DMS153 treated with DMSO at 0.1 percent for 48 hours (cell line): ENCODE results near the gene ATP2B2.
"Not testable (repeated sequence)": the region's sequence is repeated elsewhere in the genome, so short reads cannot be mapped to it uniquely, and the experiment has no call there.

Experiments
- DNase-seq: peaks from one replicate; lab custom pipeline; 2025; ENCODE audit not compliant: unreplicated experiment; lab: John Stamatoyannopoulos, UW

Gene ATP2B2

GRCh38 chr3:10306156-10306555 lies 199.2 kb downstream of the ATP2B2 start:
- DNase-seq: no peak

DNA sequence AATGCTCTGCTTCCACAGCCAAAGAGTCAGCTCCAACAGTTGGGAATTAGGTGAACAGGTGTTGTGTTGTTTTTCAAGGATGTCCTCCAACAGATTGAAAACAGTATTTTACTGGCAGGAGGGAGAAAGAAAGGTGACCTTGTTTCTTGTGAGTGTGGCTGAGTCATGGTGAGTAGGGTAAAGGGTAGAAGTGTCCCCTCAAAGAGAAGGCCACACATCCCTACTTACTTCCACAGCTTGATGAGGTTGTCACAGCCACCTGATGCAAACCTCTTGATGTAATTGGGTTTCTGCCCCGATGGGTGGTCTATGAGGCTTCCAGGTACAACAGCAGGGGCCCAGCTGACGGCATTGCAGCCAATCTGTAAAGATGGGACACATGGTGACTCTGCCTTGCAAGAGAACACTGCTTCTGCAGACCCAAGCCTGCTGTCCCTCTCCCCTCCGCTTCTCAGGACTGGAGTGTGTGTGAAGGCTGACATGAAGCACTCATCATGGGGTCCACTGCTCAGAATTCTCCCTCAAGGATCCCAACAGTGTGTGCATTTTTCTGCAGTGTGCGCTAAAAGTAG lies 200.0 kb downstream of the ATP2B2 start:
- no peak for DNase-seq

DNA sequence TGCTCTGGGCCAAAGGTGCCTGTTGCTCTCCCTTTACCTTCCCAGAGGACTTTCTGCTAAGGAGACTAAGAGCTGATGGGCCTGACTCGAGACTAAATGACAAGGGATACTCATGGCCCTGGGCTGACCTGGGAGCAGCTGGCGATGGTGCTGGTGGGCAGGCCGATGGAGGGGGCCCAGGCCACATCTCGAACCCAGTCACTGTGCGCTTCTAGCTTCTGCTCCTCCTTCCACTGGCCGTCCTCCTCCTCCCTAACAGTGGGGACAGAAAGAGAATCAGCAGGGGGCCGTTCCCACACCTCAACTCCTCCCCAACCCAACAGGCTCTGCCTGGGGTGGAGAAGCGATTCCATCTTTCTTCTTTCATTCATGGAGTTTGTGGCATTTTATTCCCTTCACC lies 200.5 kb downstream of the ATP2B2 start:
- DNase-seq: no peak

DNA sequence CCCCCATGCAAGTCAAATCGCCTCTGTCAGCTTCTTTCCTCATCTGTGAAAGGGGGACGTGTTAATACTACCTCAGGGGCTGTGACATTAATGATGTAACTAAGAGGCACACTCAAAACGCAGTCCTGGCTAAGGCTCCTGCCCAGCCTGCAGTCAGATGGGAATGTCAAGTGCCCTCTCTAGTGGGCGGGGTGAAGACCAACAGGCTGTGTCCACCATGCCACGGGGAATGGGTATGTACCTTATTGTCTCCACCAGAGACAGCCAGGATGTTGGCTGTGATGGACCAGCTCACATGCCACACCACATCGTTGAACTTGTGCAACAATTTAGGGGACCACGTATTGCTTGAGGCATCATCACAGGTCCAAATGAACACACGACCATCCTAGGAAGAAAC lies 201.6 kb downstream of the ATP2B2 start:
- DNase-seq: no peak

DNA sequence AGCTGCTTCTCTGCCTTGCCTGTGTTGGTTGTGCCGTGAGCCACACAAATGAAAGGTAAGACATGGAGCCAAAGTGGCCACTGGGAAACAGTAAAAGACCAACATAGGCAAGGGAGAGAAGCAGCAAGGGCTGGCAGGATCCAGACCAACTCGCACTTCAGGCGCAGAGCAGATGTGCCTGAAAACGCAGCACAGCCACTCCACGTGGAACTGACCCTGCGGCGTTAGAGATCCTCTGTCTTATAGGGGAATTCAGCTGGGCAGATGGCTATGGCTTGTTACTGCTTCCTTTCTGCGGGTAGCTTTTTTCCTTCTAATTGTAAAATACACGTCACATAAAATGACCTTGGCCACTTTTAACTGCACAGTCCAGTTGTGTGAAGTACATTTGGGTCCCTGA lies 202.3 kb downstream of the ATP2B2 start:
- no peak for DNase-seq

- DNase-seq: no peak
Observed at GRCh38 chr3:10300087-10300486, 205.3 kb downstream of the ATP2B2 start.

DNA sequence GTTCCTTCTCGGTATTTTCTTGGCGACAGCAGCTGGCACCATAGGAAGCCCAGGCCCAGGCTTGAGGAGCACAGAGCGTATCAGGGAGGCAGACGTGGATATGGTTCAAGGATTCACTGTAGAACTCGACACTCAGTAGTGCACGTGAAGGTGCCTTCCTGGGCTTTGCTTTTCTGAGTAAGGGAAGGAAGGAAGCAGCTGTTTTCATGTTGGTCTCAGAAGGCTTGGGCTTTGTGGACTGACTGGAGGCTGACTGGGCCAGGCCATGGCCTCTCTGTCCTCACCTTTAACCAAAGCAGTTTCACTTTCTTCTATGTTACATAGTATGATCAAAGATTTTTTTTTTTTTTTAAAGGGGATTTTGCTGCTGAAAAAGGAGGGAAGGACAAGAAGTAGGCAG lies 205.7 kb downstream of the ATP2B2 start:
- no peak for DNase-seq

GRCh38 chr3:10299175-10299574 lies 206.2 kb downstream of the ATP2B2 start:
- DNase-seq: no peak

- not testable (repeated sequence) for DNase-seq
Observed at GRCh38 chr3:10298064-10298463, 207.3 kb downstream of the ATP2B2 start.

- no peak for DNase-seq
Observed at GRCh38 chr3:10294030-10294586, 211.3 kb downstream of the ATP2B2 start.

- no peak for DNase-seq
Observed at GRCh38 chr3:10292505-10293419, 212.6 kb downstream of the ATP2B2 start, which contains the start of gene GHRL. Gene GHRL (minus strand): TSS chr3:10292947. CDS start chr3:10290180, 2,767 bp downstream.

DNA sequence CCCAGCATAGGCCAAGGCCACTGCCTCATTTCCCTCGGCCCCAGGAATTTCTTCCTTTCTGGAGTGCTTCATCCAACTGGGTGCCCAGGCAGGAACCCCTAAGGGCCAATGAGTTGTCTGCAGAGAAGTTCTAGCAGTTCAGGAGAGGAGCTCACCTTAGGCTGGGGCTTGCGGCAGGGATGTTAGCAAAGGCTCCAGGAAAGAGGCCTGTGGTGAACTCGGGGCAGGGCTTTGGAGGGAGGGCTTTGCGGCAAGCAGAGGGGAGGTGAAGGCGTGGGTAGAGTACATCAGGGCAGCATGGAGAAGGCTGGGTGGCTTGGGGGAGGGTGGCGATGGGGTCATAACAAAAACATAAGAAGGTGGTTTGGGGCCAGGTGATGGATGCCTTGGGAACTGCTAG lies 213.7 kb downstream of the ATP2B2 start:
- no peak for DNase-seq

GRCh38 chr3:10290481-10291176 lies 214.8 kb downstream of the ATP2B2 start:
- DNase-seq: no peak

GRCh38 chr3:10289787-10290355 lies 215.5 kb downstream of the ATP2B2 start:
- DNase-seq: no peak

GRCh38 chr3:10289077-10289476 lies 216.3 kb downstream of the ATP2B2 start:
- DNase-seq: no peak

- no peak for DNase-seq
Observed at GRCh38 chr3:10288575-10288960, 216.8 kb downstream of the ATP2B2 start.

DNA sequence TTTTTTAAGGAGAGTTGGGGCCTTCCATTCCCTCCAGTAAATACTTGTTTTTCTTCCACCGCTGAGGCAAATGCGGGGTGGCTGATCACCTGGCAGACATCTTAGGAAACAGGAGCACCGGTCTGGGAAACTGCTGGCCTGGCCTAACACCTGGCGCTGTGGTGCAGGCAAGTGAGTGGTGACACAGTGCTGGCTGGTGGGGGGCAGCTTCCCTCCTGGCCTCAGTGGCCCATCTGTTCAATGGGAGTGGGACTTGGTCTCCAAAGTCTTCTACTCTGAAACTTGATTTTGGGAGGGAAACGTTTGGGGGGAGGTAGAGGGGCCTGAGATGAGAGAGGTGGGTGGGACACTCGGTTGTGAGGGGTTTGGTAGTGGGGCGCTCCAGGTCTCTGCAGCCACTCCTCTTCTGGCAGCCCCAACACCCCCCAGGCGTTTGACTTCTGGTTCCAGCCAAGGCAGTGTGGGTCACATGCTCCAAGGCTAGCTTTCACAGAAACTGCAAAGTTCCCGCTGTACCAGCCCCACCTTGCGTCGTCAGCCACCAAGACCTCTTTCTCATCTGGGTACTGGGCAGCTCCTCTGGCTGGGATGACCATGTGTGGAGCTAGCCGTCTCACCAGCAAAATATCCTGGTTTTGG lies 217.3 kb downstream of the ATP2B2 start:
- DNase-seq: no peak

- no peak for DNase-seq
Observed at GRCh38 chr3:10286596-10287295, 218.6 kb downstream of the ATP2B2 start.

DNA sequence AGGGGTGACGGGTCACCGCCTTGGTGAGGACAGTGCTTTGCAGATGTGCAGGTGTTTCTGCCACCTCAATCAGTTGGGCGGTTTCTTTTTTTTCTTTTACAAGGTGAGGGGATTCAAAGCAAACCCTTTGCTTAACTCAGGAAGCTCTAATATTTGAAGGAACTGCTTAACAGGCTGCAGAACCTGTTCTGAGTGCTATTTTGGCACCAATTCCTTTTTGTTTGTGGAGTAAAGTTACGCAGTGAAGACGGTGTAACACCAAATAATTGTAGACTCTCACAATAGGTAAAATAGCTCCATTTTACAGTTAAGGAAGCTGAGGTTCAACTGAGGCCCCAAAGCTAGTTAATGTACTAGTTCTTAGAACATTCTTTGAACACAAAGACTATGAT lies 219.3 kb downstream of the ATP2B2 start:
- no peak for DNase-seq
